ENCODE data around the gene ASB7.

DNA sequence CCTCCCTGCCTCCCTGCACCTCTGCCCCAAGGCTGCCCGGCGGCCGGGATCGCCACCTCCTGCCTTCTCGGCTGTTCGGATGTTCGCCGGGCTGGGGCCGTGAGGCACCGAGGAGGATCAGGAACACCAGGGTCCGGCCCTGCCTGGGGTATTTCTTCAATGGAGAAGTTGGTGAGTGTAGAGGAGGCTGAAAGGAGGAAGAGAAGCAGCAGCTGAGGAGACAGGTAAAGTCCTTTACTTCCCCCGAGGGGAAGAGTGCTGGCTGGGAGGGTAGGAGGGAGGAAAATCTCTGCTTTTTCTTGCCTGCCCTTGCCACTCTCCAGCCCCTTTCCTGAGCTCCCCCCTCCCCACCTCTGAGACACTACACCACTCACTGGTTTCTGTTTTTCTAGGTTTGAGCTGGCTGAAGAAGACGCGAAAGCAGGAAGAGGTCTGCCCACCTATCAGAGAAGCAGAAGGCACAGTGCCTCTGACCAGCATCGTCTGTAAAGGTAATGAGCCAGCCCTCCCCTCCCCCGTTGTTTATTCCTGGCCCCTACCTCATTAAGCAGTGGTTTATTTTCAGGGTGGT, 519 bp downstream of the ASB7 start:
- TF ChIP-seq EP300 (IDR thresholded peaks at IDR 0.05): no peak
- TF ChIP-seq, protein P1, sequence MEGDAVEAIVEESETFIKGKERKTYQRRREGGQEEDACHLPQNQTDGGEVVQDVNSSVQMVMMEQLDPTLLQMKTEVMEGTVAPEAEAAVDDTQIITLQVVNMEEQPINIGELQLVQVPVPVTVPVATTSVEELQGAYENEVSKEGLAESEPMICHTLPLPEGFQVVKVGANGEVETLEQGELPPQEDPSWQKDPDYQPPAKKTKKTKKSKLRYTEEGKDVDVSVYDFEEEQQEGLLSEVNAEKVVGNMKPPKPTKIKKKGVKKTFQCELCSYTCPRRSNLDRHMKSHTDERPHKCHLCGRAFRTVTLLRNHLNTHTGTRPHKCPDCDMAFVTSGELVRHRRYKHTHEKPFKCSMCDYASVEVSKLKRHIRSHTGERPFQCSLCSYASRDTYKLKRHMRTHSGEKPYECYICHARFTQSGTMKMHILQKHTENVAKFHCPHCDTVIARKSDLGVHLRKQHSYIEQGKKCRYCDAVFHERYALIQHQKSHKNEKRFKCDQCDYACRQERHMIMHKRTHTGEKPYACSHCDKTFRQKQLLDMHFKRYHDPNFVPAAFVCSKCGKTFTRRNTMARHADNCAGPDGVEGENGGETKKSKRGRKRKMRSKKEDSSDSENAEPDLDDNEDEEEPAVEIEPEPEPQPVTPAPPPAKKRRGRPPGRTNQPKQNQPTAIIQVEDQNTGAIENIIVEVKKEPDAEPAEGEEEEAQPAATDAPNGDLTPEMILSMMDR (IDR thresholded peaks at IDR 0.05): no peak
